Measurements from ENCODE around the gene DDX43. TPM values are rescaled to one million over a fixed set of nuclear protein-coding genes. Genes with fewer than 3 reads are reported as not detected.

DDX43 gene
- total RNA-seq, 3 donors from 2014 or later = 0.39 to 2.3 (median 1.6) TPM

DNA sequence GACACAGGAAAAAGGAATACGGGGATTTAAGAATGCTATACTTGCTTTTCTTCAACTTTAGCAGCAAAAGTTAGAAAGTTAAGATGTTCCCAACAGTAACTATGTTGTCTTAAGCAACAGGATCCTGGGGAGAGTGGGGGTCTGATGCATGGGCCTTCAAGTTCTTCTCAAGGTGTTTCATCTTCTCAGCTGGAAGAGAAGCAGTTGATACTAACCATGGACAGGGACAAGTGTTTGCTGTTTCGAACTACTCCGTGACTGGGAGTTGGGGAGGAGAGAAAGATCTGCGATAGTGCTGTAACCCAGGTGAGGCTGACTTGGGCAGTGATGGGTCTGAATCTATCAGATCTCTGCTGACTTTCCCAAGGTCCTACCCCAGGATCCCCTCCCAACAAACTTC, 26.0 kb upstream of the DDX43 start:
- no peak for ATAC-seq
- Histone ChIP-seq H3K9me3 (peaks cover 7% of the 10 kb centered on the region), H3K4me3 (no peak overlapping the region), H3K4me1 (ENCODE audit: low read depth) (no peaks in the 10 kb centered on the region), H3K36me3 (ENCODE audit: low read depth) (no peaks in the 10 kb centered on the region)
- no peak for TF ChIP-seq CTCF (IDR thresholded peaks at IDR 0.05)
- DNase-seq = no peak
- intact Hi-C loops (cut with DNase I, micrococcal nuclease) = no loop called here

GRCh38 chr6:73369157-73369556, 25.5 kb upstream of the DDX43 start:
- no peak for ATAC-seq
- TF ChIP-seq CTCF (IDR thresholded peaks at IDR 0.05) = no peak
- H3K4me3 ChIP-seq = no peak overlapping the region
- peaks cover 7% of the 10 kb centered on the region for H3K9me3 ChIP-seq
- H3K36me3 ChIP-seq (ENCODE audit: low read depth) = no peaks in the 10 kb centered on the region
- intact Hi-C loops (cut with DNase I, micrococcal nuclease) = no loop called here
- no peaks in the 10 kb centered on the region for H3K4me1 ChIP-seq (ENCODE audit: low read depth)
- no peak for DNase-seq

- DNase-seq (no peak), ATAC-seq (no peak)
- Histone ChIP-seq H3K9me3 (peaks cover 7% of the 10 kb centered on the region), H3K4me3 (no peak within 1 kb of the TSS), H3K4me1 (ENCODE audit: low read depth) (no peaks in the 10 kb centered on the region), H3K36me3 (ENCODE audit: low read depth) (no peaks in the 10 kb centered on the region)
- intact Hi-C loops (cut with DNase I, micrococcal nuclease) = no loop called here
- TF ChIP-seq CTCF (IDR thresholded peaks at IDR 0.05) = no peak
Observed at GRCh38 chr6:73369563-73369962, 25.1 kb upstream of the DDX43 start, which contains the start of gene OOEP. OOEP (minus strand) TSS chr6:73369897; CDS start chr6:73369792, 105 bp downstream.

GRCh38 chr6:73371984-73372383, 22.6 kb upstream of the DDX43 start:
- TF ChIP-seq CTCF (IDR thresholded peaks at IDR 0.05) = no peak

DNA sequence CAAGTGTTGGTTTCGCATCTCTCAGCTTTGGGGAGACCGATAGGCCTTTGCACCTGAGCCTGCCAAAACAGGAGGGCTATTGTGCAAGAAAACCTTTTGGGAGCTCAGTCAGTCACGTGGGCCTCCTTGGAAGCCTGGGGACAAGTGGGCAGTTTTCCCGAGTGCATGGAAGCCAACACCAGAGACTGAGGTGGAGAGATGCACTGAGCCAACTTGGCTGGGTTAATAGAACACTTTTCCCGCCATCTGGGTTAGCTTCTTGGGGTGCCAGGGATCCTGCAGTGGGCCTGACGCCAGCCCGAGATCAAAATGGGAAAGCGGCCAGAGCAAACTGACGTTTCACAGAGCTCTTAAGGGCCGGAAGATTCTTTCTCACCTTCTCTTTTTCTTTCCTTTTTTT, 22.1 kb upstream of the DDX43 start:
- H3K9me3 ChIP-seq = peaks cover 7% of the 10 kb centered on the region
- H3K4me3 ChIP-seq = no peak overlapping the region
- TF ChIP-seq CTCF (IDR thresholded peaks at IDR 0.05) = no peak
- no peaks in the 10 kb centered on the region for H3K4me1 ChIP-seq (ENCODE audit: low read depth)
- DNase-seq = no peak
- ATAC-seq = no peak
- no peaks in the 10 kb centered on the region for H3K36me3 ChIP-seq (ENCODE audit: low read depth)
- intact Hi-C loops (cut with DNase I, micrococcal nuclease) = no loop called here

More at GRCh38 chr6:73371984-73372383, 22.6 kb upstream of the DDX43 start:
- intact Hi-C loops (cut with DNase I, micrococcal nuclease) = no loop called here
- Histone ChIP-seq H3K36me3 (ENCODE audit: low read depth) (no peaks in the 10 kb centered on the region), H3K9me3 (peaks cover 7% of the 10 kb centered on the region), H3K4me3 (no peak overlapping the region), H3K4me1 (ENCODE audit: low read depth) (no peaks in the 10 kb centered on the region)
- DNase-seq (no peak), ATAC-seq (no peak)

DNA sequence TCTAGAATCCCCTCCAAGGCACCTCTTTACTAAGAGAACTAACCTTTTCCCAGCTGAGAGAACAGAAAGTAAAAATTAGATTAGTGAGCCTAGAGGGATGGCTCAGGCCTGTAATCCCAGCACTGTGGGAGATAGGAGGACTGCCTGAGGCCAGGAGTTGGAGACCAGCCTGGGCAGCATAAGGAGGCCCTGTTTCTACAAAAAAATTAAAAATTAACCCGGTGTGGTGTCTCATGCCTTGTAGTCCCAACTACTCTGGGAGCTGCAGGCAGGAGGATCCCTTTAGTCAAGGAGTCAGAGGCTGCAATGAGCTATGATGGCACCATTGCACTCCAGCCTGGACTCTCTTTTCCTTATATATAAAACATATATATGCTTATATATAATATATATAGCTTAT, 19.4 kb upstream of the DDX43 start:
- intact Hi-C loops (cut with DNase I, micrococcal nuclease) = no loop called here
- ATAC-seq (no peak), DNase-seq (no peak)
- H3K4me1 ChIP-seq (ENCODE audit: low read depth) = no peaks in the 10 kb centered on the region
- H3K9me3 ChIP-seq = peaks cover 7% of the 10 kb centered on the region
- no peak for TF ChIP-seq CTCF (IDR thresholded peaks at IDR 0.05)
- no peak overlapping the region for H3K4me3 ChIP-seq
- no peaks in the 10 kb centered on the region for H3K36me3 ChIP-seq (ENCODE audit: low read depth)

Data from mucosa of descending colon (tissue), 3 donors.